Body of pancreas (tissue), 4 donors: ENCODE results near the gene ZNF423.

Experiments used
- POLR2A ChIP-seq, 3 donors: fragments of 450-650 bp; IDR thresholded peaks; one replicate each; pipeline ENCODE4 v1.6.1; 2016; ENCODE audit warnings: antibody characterized with exemption in 3 of 3, mild to moderate bottlenecking in 2 of 3
- TF ChIP-seq, protein P1 (sequence below), 7 experiments: fragments of 450-650 bp in 4 of 7; fragments of 200-600 bp in 3 of 7; sonication (generic) in 3 of 7; IDR thresholded peaks; one replicate each; pipeline ENCODE4 v1.5.1; 2016 to 2019; ENCODE audit warnings: antibody characterized with exemption in 7 of 7

DNA sequence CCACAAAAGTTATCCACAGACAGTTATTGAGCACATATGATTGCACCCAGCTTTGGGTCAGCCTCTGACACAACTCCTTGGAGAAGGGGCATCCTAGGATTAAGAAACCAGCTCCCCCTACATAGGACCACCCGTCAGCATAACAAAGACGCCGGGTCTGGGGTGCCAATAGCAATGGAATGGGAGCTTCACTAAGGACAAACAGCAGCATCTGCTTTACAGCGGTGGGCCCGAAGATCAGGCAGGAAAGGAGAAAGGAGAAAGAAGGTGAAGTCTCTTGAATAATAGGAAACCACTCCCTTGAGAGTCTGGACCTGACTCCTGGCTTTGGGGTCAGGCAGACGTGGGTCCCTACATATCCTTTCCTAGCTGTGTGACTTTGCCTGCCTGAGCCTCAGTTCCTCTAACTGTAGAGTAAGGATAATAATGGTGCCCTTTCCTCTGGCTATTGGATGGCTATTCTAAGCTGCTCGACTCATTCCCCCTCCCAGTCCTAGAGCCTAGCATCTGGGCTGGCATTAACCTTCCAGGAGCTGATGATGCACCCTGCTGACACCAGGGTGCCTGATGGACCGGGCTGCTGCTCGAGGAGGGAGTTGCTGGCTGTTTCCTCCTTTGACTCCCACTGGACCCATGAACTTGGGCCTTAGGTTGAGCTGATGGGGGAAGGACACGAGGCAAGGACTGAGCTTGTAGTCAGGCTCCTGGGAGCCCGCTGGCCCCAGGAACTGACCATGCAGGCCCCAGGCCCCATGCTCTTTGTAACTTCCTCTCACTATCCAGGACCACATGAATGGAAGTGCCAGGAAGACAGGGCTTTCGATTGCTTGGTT lies 388.2 kb downstream of the ZNF423 start:
- TF ChIP-seq, protein P1, sequence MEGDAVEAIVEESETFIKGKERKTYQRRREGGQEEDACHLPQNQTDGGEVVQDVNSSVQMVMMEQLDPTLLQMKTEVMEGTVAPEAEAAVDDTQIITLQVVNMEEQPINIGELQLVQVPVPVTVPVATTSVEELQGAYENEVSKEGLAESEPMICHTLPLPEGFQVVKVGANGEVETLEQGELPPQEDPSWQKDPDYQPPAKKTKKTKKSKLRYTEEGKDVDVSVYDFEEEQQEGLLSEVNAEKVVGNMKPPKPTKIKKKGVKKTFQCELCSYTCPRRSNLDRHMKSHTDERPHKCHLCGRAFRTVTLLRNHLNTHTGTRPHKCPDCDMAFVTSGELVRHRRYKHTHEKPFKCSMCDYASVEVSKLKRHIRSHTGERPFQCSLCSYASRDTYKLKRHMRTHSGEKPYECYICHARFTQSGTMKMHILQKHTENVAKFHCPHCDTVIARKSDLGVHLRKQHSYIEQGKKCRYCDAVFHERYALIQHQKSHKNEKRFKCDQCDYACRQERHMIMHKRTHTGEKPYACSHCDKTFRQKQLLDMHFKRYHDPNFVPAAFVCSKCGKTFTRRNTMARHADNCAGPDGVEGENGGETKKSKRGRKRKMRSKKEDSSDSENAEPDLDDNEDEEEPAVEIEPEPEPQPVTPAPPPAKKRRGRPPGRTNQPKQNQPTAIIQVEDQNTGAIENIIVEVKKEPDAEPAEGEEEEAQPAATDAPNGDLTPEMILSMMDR (IDR thresholded peaks at IDR 0.05) = no peak
- TF ChIP-seq POLR2A (IDR thresholded peaks at IDR 0.05) = no peak
